Aorta (tissue), 5 donors: ENCODE results near the gene KCNK1. TPM values are rescaled to one million over a fixed set of nuclear protein-coding genes. Genes with fewer than 3 reads are reported as not detected.

Experiments used
- ATAC-seq: fragments of 200-7000 bp; cut with Tn5 transposase; one replicate; pipeline ENCODE4 v1.9.1; 2022; ENCODE audit warnings: moderate library complexity; ENCODE audit not compliant: low FRiP score
- DNase-seq, 2 donors: peaks; one replicate each; pipeline ENCODE4 v3.0.0-alpha.2; 2020
- H3K27ac ChIP-seq, 2 donors: one replicate each; pipeline ENCODE4 v1.5.1; 2013; ENCODE audit warnings: low read length in 2 of 2, mild to moderate bottlenecking in 2 of 2, moderate library complexity in 2 of 2, control low read depth in 1 of 2, inconsistent platforms in 1 of 2, low read depth in 1 of 2
- H3K27me3 ChIP-seq, 2 donors: one replicate each; pipeline ENCODE4 v1.6.1; 2013; ENCODE audit warnings: control low read depth in 1 of 2, low read length in 1 of 2, mild to moderate bottlenecking in 1 of 2, moderate library complexity in 1 of 2; ENCODE audit not compliant: insufficient read depth in 2 of 2, control insufficient read depth in 1 of 2
- H3K36me3 ChIP-seq, 2 donors: one replicate each; pipeline ENCODE4 v1.6.1; 2013; ENCODE audit warnings: control low read depth in 1 of 2, low read length in 1 of 2, mild to moderate bottlenecking in 1 of 2; ENCODE audit not compliant: insufficient read depth in 2 of 2, control insufficient read depth in 1 of 2
- H3K4me1 ChIP-seq, 2 donors: one replicate each; pipeline ENCODE4 v1.6.1; 2013; ENCODE audit warnings: low read length in 2 of 2, control low read depth in 1 of 2, mild to moderate bottlenecking in 1 of 2, moderate library complexity in 1 of 2; ENCODE audit not compliant: insufficient read depth in 2 of 2, control insufficient read depth in 1 of 2
- H3K4me3 ChIP-seq, 2 donors: one replicate each; pipeline ENCODE4 v1.5.1; 2013; ENCODE audit warnings: low read length in 2 of 2, control low read depth in 1 of 2, mild to moderate bottlenecking in 1 of 2
- H3K9me3 ChIP-seq: one replicate; pipeline ENCODE4 v1.6.1; 2013; ENCODE audit warnings: mild to moderate bottlenecking, low read length; ENCODE audit not compliant: control insufficient read depth
- WGBS, 2 donors: extraction: QIAGEN DNeasy Blood & Tissue Kit; methylation state at CpG; one replicate each; pipeline ENCODE4 v1.1.7; 2013; 5-methylcytosine and 5-hydroxymethylcytosine counted together
- intact Hi-C, 2 donors: fragments of 100-400 bp; cut with DNase I; formaldehyde crosslinking; loops; one replicate each; pipeline versions ENCODE4 v1.14.2 to v1.15.0; 2022
- polyA plus RNA-seq, 2 donors: library from polyadenylated mRNA; stranded (reverse); fragments of 200-250 nt; gene quantifications; one replicate each; pipeline ENCODE4 v1.2.3, GENCODE V29; 2013
- total RNA-seq, 2 donors: library from RNA; stranded (reverse); fragmentation: NEBNext Ultra II Directional; extraction: Animal tissue kit (Norgen Biotek cat#: 25700); gene quantifications; one replicate each; pipeline ENCODE4 v1.2.1, GENCODE V29; 2021
- donor health status: healthy with polysubstance abuse.
- donor health status: Bipolar disorder and iron deficiency.
- donor health status: DM: no; HTN: no; CAD: no.
- donor health status: DM: no; HTN: no; CAD: no.
- donor health status: DM: yes; HTN: yes; CAD: no.

KCNK1 gene
- total and polyA plus RNA-seq, 4 donors = 1.5 to 7.0 (median 5.9) TPM; not detected in 1

GRCh38 chr1:233689017-233689747, 75.3 kb downstream of the KCNK1 start:
- no peak overlapping the region for H3K27ac ChIP-seq
- no peaks in the 10 kb centered on the region for H3K27me3 ChIP-seq
- WGBS, 2 donors = 83 to 86% methylated on average over 2 to 3 of the region's 3 CpGs
- intact Hi-C loops = no loop called here
- DNase-seq (no peak), ATAC-seq (no peak)
- H3K9me3 ChIP-seq = no peaks in the 10 kb centered on the region
- H3K36me3 ChIP-seq = no peaks in the 10 kb centered on the region
- no peak overlapping the region for H3K4me3 ChIP-seq
- peaks cover 0 to under 1% of the 10 kb centered on the region in 2 donors for H3K4me1 ChIP-seq

GRCh38 chr1:233689748-233690254, 75.9 kb downstream of the KCNK1 start:
- no peak overlapping the region for H3K4me3 ChIP-seq
- H3K36me3 ChIP-seq = no peaks in the 10 kb centered on the region
- no peaks in the 10 kb centered on the region for H3K27me3 ChIP-seq
- peaks cover 0 to 3% of the 10 kb centered on the region in 2 donors for H3K4me1 ChIP-seq
- WGBS, 2 donors = 5 to 12% methylated on average over 3 of the region's 3 CpGs
- H3K9me3 ChIP-seq = no peaks in the 10 kb centered on the region
- no peak for DNase-seq
- no peak for ATAC-seq
- intact Hi-C loops = no loop called here
- no peak overlapping the region for H3K27ac ChIP-seq

GRCh38 chr1:233695901-233696300, 82.0 kb downstream of the KCNK1 start:
- peaks cover 0 to 3% of the 10 kb centered on the region in 2 donors for H3K4me1 ChIP-seq
- no peak overlapping the region for H3K4me3 ChIP-seq
- no peaks in the 10 kb centered on the region for H3K36me3 ChIP-seq
- intact Hi-C loops = no loop called here
- H3K9me3 ChIP-seq = no peaks in the 10 kb centered on the region
- ATAC-seq (no peak), DNase-seq (no peak)
- H3K27me3 ChIP-seq = no peaks in the 10 kb centered on the region
- H3K27ac ChIP-seq = no peak overlapping the region

GRCh38 chr1:233700338-233700737, 86.4 kb downstream of the KCNK1 start:
- no peaks in the 10 kb centered on the region for H3K9me3 ChIP-seq
- no peaks in the 10 kb centered on the region for H3K4me1 ChIP-seq
- ATAC-seq (no peak), DNase-seq (no peak)
- H3K27ac ChIP-seq = no peak overlapping the region
- no peak overlapping the region for H3K4me3 ChIP-seq
- intact Hi-C loops = no loop called here
- no peaks in the 10 kb centered on the region for H3K36me3 ChIP-seq
- WGBS, 2 donors = 68 to 76% methylated on average over 2 of the region's 2 CpGs
- no peaks in the 10 kb centered on the region for H3K27me3 ChIP-seq

GRCh38 chr1:233704170-233704897, 90.4 kb downstream of the KCNK1 start:
- H3K4me1 ChIP-seq = peaks cover 2% of the 10 kb centered on the region in 2 donors
- no peaks in the 10 kb centered on the region for H3K27me3 ChIP-seq
- no peaks in the 10 kb centered on the region for H3K9me3 ChIP-seq
- DNase-seq (no peak), ATAC-seq (no peak)
- H3K4me3 ChIP-seq = no peak overlapping the region
- intact Hi-C loops = no loop called here
- WGBS, 2 donors = 55 to 59% methylated on average over 6 of the region's 6 CpGs
- no peak overlapping the region for H3K27ac ChIP-seq
- H3K36me3 ChIP-seq = no peaks in the 10 kb centered on the region

- H3K9me3 ChIP-seq = no peaks in the 10 kb centered on the region
- intact Hi-C loops = no loop called here
- H3K4me1 ChIP-seq = peaks cover 2% of the 10 kb centered on the region in 2 donors
- no peak overlapping the region for H3K27ac ChIP-seq
- no peaks in the 10 kb centered on the region for H3K36me3 ChIP-seq
- ATAC-seq = no peak
- no peaks in the 10 kb centered on the region for H3K27me3 ChIP-seq
- no peak for DNase-seq
- H3K4me3 ChIP-seq = no peak overlapping the region
- 89% methylated on average over 3 of the region's 3 CpGs for WGBS, 2 donors
These were observed 91.2 kb downstream of the KCNK1 start for GRCh38 chr1:233704898-233705723.

- Histone ChIP-seq H3K4me1 (peaks cover 2% of the 10 kb centered on the region in 2 donors), H3K9me3 (no peaks in the 10 kb centered on the region), H3K36me3 (no peaks in the 10 kb centered on the region), H3K27ac (no peak overlapping the region), H3K4me3 (no peak overlapping the region), H3K27me3 (no peaks in the 10 kb centered on the region)
- 25 to 28% methylated on average over 4 of the region's 4 CpGs for WGBS, 2 donors
- intact Hi-C loops = no loop called here
- DNase-seq (no peak), ATAC-seq (peak; percentile 74)
These were observed 93.4 kb downstream of the KCNK1 start for GRCh38 chr1:233707153-233707879.
